GM19328 (cell line): ENCODE data around the gene CORT.
"Not testable (repeated sequence)": the region's sequence is repeated elsewhere in the genome, so short reads cannot be mapped to it uniquely, and the experiment has no call there.

ENCODE experiments used
- ATAC-seq: cut with Tn5 transposase; IDR thresholded peaks from one replicate; pipeline ENCODE4 v1.9.1; 2021; ENCODE audit warnings: mild to moderate bottlenecking, moderate library complexity; ENCODE audit not compliant: unreplicated experiment

CORT gene

GRCh38 chr1:10474309-10474612, 24.4 kb downstream of the CORT start:
- ATAC-seq, result not testable (repeated sequence)

DNA sequence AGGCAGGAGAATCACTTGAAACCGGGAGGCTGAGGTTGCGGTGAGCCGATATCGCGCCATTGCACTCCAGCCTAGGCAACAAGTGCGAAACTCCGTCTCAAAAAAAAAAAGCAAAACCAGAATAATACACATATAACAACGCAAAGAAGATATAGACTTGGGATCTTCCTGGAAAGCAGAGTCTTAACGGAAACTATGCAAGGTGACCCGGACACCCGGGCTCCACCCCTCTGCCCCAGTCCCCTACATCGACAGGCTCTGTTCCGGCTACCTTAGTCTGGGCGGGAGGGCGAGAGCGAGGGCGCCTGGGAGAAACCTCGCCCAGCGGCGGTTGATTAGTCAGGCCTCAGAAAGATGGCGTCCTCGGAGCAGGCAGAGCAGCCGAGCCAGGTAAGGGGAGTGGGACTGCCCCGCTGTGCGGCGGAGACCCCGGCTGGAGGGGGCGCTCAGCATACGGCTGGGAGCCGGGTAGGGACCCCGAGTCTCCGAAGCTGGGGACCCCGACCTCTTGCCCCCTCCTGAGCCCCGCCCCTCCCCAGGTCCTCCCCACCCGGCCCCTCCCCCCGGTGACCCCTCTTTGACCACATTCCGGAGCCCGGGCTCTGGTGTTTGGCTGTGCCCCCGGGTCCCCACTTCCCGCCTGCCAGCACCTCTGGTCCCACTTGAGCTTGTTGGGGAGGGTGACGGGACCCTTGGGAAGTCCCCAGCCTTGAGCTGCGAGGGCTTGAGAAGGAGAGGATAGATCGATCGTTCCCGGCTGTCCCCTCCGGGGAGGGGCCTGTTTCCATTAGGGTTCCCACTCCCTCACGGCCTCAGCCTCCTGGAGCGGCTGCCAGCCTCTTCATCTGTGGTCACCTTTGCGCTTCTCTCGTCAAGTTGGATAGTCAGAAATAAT, 25.0 kb downstream of the CORT start, which contains the start of gene PEX14:
PEX14 (plus strand) TSS at position 338 of the 895 bp plus-strand sequence; CDS start at position 355, 17 bp downstream.
- no peak for ATAC-seq

GRCh38 chr1:10475510-10475909, 25.7 kb downstream of the CORT start:
- no peak for ATAC-seq

- no peak for ATAC-seq
Measured at GRCh38 chr1:10479296-10479695, 29.5 kb downstream of the CORT start.

DNA sequence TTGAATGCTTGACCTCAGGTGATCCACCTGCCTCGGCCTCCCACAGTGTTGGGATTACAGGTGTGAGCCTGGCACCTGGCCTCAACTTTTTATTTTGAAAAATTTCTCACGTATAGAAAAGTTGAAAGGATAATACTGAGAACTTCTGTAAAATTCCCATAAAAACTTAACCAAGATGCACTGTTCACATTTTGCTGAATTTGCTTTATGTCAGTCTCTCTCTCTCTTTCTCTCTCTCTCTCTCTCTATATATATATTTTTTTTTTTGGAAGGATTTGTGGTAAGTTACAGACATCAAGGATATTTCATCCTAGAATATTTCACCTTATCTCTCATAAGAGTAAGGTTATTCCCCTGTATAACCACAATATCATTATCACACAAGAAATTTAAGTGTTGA, 30.8 kb downstream of the CORT start:
- no peak for ATAC-seq

GRCh38 chr1:10484521-10484920, 34.7 kb downstream of the CORT start:
- ATAC-seq, result no peak

DNA sequence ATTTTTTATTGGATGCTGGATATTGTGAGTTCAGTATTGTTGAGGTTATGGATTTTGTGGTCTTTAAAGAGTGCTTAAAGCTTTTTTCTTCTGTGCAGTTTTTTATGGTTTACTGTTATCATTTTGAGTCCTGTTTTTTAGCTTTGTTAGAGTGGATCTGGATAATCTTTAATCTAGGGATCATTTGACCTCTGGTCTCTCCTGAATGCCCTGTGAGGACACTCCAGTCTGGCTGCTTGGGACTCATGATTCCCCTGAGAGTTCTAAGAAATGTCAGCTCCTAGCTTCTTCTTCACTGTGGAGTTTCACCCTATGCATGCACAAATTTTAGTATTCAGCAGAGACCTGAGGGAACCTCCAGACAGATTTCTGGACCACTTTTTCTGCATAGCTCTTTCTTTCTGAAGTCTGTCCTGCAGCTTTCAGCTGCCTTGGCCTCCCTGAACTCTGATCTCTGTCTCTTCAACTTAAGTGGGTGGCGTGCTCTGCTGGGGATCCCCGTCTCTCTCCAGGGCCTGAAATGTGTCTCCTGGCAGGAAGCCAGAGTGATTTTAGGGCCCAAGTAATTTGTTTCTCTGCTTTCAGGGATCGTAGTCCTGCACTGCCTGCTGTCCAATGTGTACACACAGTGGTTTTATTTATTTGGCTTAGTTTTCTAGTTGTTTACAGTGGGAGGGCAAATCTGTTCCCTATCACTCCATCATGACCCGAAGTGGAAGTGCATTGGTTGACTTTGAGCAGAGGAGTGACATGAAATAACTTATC, 39.6 kb downstream of the CORT start:
- no peak for ATAC-seq

GRCh38 chr1:10490286-10490970, 40.6 kb downstream of the CORT start:
- no peak for ATAC-seq

DNA sequence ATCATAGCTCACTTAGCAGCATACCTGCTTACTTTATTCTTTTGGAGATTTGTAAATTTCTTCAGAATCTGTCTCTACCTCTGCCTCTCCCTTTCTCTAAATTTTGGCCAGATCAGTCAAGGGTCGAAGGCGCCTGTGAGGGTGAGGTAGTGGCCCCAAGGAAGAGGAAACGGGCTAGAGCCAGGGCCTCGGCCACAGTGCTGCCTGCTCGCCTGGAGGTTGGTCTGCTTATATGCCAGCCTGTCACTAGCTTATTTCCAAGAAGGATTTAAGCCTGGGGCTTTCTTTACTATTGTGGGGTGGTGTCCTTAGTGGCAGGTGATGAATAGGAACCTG, 44.6 kb downstream of the CORT start:
- ATAC-seq, result no peak

- ATAC-seq, result peak; percentile 65
Measured at GRCh38 chr1:10494754-10495474, 45.1 kb downstream of the CORT start.

- ATAC-seq, result no peak
Measured at GRCh38 chr1:10495475-10495817, 45.6 kb downstream of the CORT start.

GRCh38 chr1:10495952-10496351, 46.1 kb downstream of the CORT start:
- ATAC-seq, result no peak

DNA sequence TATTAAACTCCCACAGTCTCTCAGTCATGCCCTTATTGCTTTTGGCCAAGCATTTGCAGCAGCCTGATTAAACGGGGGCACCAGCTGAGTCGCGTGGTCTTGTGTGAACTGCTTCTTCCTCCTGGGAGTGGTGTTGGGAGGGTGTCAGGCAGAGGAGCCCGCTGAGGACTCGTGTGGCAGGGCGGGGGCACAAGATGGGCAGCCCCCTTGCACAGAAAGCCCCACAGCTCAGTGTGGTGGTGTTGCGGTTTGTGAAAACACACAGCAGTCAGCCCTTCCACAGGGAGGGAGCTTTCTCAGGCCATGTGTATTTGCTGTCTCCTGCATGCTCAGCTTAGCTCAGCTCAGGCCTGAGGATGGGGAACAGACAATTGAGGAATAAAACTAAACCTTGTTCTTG, 47.3 kb downstream of the CORT start:
- no peak for ATAC-seq

- no peak for ATAC-seq
Measured at GRCh38 chr1:10498231-10498630, 48.4 kb downstream of the CORT start.
